Right lobe of liver (tissue), 4 donors: ENCODE results near the gene CUL5.

Source experiments
- POLR2A ChIP-seq: fragments of 450-650 bp; IDR thresholded peaks from one replicate; pipeline ENCODE4 v1.6.1; 2017; ENCODE audit warnings: antibody characterized with exemption, mild to moderate bottlenecking
- TF ChIP-seq, protein P1 (sequence below), 4 donors: fragments of 200-600 bp in 3 of 4; fragments of 450-650 bp in 1 of 4; IDR thresholded peaks; one replicate each; pipeline versions ENCODE4 v1.5.1 to v1.8.0; 2016 to 2022; ENCODE audit warnings: antibody characterized with exemption in 4 of 4, mild to moderate bottlenecking in 2 of 4
- donor health status: DM: no; HTN: no; CAD: no.
- donor health status: DM: no; HTN: no; CAD: no.
- donor health status: DM: no; HTN: yes; CAD: no.

DNA sequence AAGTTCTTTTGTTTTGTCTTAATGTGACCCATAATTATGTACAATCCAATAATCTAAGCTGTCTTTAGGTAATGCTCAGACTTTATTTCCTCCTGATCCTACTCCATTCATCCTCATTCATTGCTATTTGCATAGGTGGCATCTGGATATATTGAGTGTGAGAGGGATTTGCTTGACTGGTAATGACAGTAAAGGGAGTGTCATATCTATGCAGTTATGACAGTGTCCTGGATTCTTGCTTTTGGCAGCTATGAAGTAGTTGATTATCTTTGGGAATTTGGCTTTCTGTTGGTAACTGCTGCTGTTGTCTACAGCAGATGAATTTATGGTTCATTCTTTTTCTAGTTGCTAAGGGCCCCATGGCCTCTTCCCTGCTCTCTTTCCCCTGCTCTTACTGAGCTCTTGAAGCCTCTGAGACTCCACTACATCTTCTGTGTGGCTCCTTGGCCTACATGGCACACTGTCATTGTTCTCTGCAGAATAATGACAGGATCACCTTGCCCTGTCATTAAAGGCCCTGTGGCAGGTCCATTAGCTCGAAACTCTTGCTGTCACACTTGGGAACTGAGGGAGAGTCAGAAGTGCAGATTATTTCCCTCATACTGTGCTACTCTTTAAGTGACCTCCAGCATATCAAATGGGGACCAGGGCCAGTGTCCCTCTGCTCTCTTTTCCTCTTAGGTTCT lies 92.5 kb downstream of the CUL5 start:
- TF ChIP-seq, protein P1, sequence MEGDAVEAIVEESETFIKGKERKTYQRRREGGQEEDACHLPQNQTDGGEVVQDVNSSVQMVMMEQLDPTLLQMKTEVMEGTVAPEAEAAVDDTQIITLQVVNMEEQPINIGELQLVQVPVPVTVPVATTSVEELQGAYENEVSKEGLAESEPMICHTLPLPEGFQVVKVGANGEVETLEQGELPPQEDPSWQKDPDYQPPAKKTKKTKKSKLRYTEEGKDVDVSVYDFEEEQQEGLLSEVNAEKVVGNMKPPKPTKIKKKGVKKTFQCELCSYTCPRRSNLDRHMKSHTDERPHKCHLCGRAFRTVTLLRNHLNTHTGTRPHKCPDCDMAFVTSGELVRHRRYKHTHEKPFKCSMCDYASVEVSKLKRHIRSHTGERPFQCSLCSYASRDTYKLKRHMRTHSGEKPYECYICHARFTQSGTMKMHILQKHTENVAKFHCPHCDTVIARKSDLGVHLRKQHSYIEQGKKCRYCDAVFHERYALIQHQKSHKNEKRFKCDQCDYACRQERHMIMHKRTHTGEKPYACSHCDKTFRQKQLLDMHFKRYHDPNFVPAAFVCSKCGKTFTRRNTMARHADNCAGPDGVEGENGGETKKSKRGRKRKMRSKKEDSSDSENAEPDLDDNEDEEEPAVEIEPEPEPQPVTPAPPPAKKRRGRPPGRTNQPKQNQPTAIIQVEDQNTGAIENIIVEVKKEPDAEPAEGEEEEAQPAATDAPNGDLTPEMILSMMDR (IDR thresholded peaks at IDR 0.05) = no peak
- TF ChIP-seq POLR2A = no peak
